GM06990 (cell line): Measurements from ENCODE around the gene EXOSC6.
"Not testable (repeated sequence)": the region's sequence is repeated elsewhere in the genome, so short reads cannot be mapped to it uniquely, and the experiment has no call there.

Source experiments
- DNase-seq: peaks from one replicate; pipeline ENCODE4 v3.0.0-alpha.2; 2011; ENCODE audit not compliant: insufficient read length; ENCODE audit errors: extremely low read depth
- H3K27me3 ChIP-seq: replicated peaks from 2 replicates; pipeline ENCODE4 v1.6.0; 2011; ENCODE audit warnings: low read length; ENCODE audit not compliant: control insufficient read depth, insufficient read depth
- H3K36me3 ChIP-seq: 2 replicates; pipeline ENCODE4 v1.5.1; 2011; ENCODE audit warnings: low read length; ENCODE audit not compliant: control insufficient read depth, insufficient read depth
- H3K4me3 ChIP-seq: replicated peaks from 2 replicates; pipeline ENCODE4 v1.5.1; 2011; ENCODE audit warnings: low read depth, mild to moderate bottlenecking, control low read depth, low read length
- TF ChIP-seq, protein P1 (sequence below): IDR thresholded peaks from 2 replicates; pipeline ENCODE4 v1.5.1; 2011; ENCODE audit warnings: low read length, control low read depth, mild to moderate bottlenecking, inconsistent platforms; ENCODE audit not compliant: insufficient read depth, poor library complexity, severe bottlenecking

Gene EXOSC6

DNA sequence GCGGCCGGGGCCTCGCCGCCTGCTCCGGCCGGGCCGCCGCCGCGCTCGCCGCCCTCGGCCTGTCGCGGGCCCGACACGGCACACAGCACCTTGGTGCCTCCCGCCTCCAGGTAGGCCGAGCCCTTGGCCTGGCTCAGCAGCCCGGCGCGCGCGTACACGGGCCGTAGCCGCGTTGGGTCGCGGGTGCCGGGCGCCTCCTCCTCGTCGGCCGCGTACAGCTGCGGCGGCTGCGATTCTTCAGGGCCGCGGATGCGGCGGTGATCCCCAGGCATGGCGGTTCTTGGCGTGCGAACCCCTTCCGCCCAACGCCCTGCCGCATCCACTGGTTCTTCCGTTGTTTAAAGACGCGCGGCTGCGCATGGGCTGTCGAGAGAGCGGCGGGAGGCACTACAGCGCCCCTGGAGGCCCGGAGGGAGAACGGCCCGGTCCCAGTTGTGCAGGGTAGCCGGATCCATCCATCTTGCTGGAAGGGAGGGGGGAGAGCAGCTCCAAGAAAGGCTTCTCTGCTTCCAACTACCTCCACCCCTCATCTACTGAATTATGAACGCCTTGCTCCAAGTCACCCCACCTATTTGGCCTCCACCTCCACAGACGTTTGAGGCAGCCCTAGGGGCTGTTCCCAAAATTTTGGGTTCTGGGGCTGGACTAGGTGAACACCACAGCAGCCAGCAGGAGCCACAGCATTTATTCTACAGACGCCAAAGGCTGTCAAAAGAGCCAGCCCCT is at the start of gene EXOSC6:
Gene EXOSC6 (minus strand): TSS at position 312 of the 726 bp plus-strand sequence. CDS start 40 bp downstream, at position 272.
- TF ChIP-seq, protein P1, sequence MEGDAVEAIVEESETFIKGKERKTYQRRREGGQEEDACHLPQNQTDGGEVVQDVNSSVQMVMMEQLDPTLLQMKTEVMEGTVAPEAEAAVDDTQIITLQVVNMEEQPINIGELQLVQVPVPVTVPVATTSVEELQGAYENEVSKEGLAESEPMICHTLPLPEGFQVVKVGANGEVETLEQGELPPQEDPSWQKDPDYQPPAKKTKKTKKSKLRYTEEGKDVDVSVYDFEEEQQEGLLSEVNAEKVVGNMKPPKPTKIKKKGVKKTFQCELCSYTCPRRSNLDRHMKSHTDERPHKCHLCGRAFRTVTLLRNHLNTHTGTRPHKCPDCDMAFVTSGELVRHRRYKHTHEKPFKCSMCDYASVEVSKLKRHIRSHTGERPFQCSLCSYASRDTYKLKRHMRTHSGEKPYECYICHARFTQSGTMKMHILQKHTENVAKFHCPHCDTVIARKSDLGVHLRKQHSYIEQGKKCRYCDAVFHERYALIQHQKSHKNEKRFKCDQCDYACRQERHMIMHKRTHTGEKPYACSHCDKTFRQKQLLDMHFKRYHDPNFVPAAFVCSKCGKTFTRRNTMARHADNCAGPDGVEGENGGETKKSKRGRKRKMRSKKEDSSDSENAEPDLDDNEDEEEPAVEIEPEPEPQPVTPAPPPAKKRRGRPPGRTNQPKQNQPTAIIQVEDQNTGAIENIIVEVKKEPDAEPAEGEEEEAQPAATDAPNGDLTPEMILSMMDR: peak; percentile 93
- DNase-seq: peak; percentile 91
- Histone ChIP-seq H3K4me3 (peak within 1 kb of the TSS; percentile 74), H3K36me3 (peaks cover 36% of the 10 kb centered on the region), H3K27me3 (no peaks in the 10 kb centered on the region)

DNA sequence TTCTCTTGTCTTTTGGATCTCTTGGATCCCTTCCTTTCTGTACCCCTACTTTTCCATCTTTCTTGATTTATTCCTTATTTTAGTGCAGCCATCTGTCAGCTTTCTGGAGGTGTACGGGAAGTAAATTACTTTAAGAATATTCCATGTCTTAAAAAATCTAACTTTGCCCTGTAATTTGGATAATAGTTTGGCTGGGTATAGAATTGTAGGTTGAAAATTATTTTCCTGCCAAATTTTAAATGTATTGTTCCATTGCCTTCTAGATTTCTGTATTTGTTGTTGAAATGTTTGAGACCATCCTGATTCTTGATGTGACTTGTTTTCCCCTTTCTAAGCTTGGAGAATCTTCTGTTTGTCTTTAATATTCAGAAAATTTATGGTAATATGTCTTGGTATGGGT is 49.4 kb upstream of the EXOSC6 start:
- H3K4me3 ChIP-seq: no peak overlapping the region
- DNase-seq: no peak

DNA sequence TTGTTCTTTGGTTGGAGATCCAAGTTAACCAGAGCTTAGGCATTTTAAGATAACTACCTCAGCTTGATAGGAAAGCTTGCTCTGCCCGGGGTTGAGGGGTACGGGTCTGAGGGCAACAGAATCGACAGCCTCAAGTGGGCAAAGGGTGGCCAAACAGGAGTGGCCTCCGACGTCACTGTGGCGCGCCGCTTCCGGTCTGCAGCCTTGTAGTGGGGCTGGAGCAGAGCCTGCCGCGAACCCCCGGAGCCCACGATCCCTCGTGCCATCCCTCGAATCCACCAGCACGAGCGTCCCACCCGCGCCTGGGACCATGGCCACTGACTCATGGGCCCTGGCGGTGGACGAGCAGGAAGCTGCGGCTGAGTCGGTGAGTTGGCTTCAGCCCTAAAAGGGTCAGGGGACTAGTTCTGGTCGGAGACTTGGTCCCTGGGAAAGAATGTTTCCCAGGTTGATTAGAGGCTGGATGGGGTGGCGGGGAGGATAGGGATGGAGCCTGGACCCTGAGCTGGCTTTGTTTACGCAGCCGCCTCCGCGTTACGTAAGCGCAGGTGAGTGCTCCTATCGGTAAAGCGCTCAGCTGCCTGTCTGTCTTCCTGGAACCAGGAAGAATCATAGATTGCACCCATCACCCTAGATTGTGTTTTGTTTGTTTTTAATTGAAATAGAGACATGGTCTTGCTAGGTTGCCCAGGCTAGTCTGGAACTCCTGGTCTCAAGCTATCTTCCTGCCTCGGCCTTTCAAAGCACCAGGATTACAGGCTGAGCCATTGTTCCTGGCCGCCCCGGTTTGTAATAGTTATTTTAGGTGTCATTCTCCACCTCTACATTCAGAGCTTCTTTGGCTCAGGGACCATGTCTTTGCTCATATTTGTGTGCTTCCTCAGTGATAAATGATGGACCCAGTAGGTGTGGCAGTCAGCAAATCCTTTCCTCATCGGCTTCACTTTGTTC is 47.5 kb upstream of the EXOSC6 start, which contains the start of gene DDX19B:
Gene DDX19B (plus strand): TSS at position 199 of the 951 bp plus-strand sequence. CDS start 112 bp downstream, at position 311.
- TF ChIP-seq, protein P1: no peak
- H3K36me3 ChIP-seq: no peaks in the 10 kb centered on the region
- H3K27me3 ChIP-seq: no peaks in the 10 kb centered on the region
- peak; percentile 78 for DNase-seq
- H3K4me3 ChIP-seq: peak within 1 kb of the TSS; percentile 100

More for the DNA sequence above, 49.4 kb upstream of the EXOSC6 start:
- TF ChIP-seq, protein P1: no peak
- H3K36me3 ChIP-seq: no peaks in the 10 kb centered on the region
- H3K27me3 ChIP-seq: no peaks in the 10 kb centered on the region

DNA sequence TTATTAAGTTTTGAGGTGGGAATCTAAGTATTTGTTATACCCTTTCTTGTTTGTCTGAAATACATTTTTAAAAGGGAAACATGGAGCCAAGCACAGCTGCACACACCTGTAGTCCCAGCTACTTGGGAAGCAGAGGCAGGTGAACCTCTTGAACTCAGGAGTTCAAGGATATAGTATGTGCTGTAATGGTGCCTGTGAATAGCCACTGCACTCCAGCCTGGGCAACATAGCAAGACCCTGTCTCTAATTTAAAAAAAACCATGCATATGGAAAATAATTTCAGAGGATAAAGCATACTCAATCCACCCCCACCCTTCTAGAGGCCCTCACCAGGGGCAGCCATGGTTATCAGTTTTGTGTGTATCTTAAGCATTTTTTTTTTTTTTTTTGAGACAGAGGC is 43.9 kb upstream of the EXOSC6 start:
- no peaks in the 10 kb centered on the region for H3K36me3 ChIP-seq
- H3K4me3 ChIP-seq: no peak overlapping the region
- no peak for DNase-seq
- TF ChIP-seq, protein P1: no peak
- no peaks in the 10 kb centered on the region for H3K27me3 ChIP-seq

DNA sequence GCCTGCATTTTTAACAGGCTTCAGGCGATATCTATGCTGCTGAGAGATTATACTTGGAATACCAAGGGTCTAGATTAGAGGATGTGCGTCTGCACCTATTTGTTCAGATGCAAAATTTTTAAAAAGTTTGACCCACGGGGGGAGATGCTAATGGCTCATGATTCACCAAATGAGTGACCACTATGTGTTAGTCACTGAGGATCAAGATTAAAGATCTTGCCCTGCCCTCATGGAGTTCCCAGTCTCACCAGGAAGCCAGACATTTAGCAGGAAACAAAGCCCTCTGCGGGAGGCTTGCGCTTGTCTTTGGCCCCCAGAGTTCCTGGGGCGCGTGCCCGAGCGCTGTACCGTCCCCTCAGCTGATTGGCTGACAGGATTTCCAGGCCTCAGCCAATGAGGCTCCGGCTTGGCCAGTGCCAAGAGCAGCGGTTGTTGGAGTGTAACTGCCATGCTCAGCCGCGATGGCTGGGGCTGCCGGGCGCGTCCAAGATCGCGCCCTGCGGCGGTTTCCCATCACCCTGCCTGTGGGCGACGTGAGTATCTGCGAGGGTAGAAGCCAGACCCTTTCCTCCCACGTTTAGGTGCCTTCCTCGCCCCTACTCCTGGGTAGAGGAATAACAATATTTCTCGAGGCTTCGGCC is 42.8 kb upstream of the EXOSC6 start:
- DNase-seq: no peak
- H3K27me3 ChIP-seq: no peaks in the 10 kb centered on the region
- H3K36me3 ChIP-seq: no peaks in the 10 kb centered on the region
- TF ChIP-seq, protein P1: no peak
- H3K4me3 ChIP-seq: no peak overlapping the region

DNA sequence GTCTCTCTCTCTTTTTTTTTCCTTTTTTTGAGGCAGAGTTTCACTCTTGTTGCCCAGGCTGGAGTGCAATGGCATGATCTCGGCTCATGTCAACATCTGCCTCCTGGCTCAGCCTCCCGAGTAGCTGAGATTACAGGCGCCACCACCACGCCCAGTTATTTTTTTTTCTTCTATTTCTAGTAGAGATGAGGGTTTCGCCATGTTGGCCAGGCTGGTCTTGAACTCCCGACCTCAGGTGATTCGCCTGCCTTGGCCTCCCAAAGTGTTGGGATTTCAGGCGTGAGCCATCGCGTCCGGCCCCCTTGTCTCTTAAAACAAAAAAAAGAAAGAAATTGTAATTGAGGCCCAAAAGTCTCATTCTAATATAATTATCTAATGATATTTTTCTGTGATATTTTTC is 40.4 kb upstream of the EXOSC6 start:
- not testable (repeated sequence) for DNase-seq, H3K4me3 ChIP-seq, H3K27me3 ChIP-seq, H3K36me3 ChIP-seq
